GM12801 (cell line): ENCODE data around the gene MYEF2.

Experiments
- TF ChIP-seq, protein P1 (sequence below): IDR thresholded peaks from one replicate; pipeline ENCODE4 v1.5.1; 2011; ENCODE audit warnings: control low read depth; ENCODE audit not compliant: insufficient read length; ENCODE audit errors: extremely low read depth

MYEF2 gene, protein sequence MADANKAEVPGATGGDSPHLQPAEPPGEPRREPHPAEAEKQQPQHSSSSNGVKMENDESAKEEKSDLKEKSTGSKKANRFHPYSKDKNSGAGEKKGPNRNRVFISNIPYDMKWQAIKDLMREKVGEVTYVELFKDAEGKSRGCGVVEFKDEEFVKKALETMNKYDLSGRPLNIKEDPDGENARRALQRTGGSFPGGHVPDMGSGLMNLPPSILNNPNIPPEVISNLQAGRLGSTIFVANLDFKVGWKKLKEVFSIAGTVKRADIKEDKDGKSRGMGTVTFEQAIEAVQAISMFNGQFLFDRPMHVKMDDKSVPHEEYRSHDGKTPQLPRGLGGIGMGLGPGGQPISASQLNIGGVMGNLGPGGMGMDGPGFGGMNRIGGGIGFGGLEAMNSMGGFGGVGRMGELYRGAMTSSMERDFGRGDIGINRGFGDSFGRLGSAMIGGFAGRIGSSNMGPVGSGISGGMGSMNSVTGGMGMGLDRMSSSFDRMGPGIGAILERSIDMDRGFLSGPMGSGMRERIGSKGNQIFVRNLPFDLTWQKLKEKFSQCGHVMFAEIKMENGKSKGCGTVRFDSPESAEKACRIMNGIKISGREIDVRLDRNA

DNA sequence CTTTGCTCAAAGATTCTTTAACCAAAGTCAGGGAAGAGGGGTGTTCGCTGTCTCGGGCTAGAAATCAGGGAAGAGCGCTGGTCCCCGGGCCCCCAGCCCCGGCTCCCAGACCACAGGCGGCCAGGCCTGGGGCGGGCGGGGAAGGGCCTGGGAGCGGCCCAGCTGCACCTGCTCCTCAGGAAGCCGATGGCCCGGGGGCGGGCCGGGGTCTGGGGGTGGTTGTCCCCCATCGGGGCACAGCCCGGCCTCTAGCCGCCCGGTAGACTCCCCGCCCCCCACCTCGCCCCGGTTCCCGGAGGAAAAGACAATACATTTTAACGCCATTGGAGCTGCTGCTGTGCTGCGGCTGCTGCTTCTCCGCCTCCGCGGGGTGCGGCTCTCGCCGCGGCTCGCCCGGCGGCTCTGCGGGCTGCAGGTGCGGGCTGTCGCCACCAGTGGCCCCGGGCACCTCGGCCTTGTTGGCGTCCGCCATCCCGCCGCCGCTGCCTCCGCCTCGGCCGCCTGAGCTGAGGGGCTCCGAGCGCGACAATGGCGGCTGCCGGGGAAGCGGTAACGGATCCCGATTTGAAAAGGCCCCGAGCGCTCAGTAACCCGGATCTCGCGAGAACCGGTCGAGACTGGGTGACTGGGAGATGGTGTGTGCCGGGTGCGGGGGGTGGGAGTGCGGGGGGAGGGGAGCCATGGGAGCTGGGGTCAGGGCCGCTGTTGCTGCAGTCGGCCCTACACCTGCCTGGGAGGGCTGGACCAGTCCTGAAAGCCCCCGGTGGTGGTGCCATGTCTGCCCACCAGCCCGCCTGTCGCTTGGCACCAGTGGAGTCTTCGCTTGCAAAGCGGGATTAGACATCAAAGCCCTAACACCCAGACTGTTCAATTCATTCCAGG, at the start of gene MYEF2:
MYEF2 (minus strand) TSS at position 530 of the 882 bp plus-strand sequence; CDS start at position 472, 58 bp downstream.
- TF ChIP-seq, protein P1, sequence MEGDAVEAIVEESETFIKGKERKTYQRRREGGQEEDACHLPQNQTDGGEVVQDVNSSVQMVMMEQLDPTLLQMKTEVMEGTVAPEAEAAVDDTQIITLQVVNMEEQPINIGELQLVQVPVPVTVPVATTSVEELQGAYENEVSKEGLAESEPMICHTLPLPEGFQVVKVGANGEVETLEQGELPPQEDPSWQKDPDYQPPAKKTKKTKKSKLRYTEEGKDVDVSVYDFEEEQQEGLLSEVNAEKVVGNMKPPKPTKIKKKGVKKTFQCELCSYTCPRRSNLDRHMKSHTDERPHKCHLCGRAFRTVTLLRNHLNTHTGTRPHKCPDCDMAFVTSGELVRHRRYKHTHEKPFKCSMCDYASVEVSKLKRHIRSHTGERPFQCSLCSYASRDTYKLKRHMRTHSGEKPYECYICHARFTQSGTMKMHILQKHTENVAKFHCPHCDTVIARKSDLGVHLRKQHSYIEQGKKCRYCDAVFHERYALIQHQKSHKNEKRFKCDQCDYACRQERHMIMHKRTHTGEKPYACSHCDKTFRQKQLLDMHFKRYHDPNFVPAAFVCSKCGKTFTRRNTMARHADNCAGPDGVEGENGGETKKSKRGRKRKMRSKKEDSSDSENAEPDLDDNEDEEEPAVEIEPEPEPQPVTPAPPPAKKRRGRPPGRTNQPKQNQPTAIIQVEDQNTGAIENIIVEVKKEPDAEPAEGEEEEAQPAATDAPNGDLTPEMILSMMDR: no peak

DNA sequence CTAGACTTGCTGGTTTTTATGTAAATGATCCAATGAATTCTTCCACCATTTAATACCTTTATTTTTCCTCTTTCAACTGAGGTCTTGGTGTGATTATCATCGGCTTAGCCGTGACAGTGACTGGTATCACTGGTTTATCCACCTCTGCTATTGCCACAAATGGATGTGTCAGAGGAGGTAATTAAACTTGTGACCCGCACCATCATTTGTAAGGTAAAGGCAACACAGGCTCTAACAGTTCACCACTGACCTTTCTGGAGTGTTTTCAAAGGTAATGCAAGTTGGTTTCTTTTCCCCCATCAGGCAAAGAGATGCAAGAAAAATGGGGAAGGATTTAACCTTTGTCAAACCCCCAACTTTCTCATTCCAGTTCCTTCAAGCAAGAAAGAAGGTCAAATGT, 47.7 kb upstream of the MYEF2 start:
- TF ChIP-seq, protein P1: no peak

DNA sequence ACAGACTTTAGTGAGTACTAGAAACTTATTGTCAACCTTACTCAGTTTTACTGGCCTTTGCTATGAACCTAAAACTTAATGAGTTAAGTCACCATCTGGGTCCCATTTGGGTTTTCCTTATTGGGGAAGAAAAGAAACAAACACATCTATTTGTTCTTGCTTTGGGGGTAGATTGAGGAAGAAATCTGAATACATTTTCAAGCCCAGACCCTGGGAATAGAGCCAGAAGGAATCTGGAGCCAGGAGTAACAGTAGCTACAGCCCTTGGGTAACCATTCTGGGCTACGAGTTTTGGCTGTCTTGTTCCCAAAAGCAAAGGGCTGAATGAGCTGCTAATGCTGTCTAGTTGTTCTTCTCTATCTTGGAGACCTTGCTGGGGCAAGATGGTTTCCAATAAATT, 44.5 kb upstream of the MYEF2 start:
- TF ChIP-seq, protein P1: no peak

DNA sequence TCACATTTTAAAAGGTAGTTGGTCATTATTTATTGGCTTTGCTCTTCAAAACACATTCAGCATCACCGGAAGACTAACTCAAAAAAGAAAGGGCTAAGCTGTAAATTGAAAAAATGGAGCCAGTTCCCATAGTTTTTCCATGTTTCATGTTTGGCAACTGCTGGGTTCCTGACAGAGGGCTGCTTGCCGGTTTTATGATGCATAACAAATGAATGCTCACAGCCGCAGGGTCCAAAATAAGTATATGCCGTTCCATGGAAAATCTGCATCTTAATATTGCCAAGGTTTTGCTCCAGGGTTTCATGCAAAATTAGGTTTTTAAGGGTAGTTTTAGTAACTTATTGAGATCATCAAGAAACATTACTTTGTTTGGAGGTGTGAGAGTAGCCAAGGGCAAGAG, 43.8 kb upstream of the MYEF2 start:
- TF ChIP-seq, protein P1: no peak

DNA sequence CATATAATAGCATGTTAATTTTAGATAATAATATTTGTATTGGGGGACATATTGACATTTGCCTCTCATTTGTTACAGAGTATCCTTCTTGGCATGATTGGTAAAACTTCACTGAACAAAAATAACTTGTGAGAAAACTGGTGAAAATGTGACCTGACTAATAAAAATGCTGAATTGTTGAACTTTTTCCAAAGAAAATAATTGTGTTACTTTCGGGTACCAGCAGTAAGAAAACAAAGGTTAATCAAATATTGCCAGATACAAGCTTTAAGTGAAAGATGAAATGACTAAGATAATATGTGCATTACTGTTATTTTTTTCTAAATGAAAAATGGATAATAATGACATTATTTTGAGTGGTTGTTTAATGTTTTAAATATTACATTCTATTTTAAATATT, 43.2 kb upstream of the MYEF2 start:
- TF ChIP-seq, protein P1: no peak

DNA sequence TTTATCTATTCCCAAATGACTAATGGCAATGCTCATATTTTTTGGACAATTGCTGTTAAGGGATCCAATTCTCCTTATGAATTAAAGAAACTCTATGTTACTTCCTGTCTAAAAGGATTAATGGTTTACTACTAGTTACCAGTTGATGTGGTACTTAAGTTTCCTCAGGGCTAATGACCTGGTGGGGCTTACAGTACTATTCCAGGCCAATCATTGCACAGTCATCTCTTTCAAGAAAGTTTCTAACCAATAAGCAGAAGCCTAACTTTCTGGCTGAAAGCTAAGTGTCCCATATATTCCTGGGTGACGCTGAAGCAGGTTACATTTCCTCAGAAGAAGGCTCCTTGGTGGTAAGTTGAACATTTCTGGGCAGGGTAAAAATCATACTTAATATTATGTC, 27.9 kb upstream of the MYEF2 start, which contains the start of gene SLC12A1:
SLC12A1 (plus strand) TSS at position 322 of the 400 bp plus-strand sequence. CDS start 1,418 bp downstream, outside the sequence.
- TF ChIP-seq, protein P1: no peak

DNA sequence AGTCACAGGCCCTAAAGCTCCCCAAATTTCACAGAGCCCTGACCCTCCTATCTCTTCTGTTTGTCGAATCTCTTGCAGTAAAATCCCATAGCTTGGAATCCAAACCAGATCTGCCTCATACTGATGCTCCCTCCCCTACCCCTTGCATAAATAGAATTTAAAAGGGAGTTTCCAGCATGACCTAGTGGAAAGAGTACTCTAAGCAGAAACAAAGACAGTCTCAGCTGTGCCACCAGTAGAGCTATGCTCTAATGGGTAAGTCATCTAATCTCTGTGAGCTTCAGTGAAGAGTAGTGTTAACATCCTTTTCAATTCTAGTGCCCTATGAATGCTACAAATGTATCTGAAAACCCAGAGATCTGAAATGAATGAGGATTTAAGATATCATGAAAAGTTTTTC, 24.0 kb upstream of the MYEF2 start:
- TF ChIP-seq, protein P1: no peak
